Adrenal gland (tissue), 12 donors: ENCODE results near the gene NIM1K. TPM values are rescaled to one million over a fixed set of nuclear protein-coding genes. Genes with fewer than 3 reads are reported as not detected.
A peak's percentile ranks its signal among the peaks of the same experiment; 100 is the strongest.

Experiments
- DNase-seq, 7 donors: peaks; one replicate each; pipeline ENCODE4 v3.0.0-alpha.2; 2019 to 2020
- H3K27ac ChIP-seq, 5 donors: fragments of 200-600 bp; sonication (generic) in 4 of 5; 1 replicate in 3 of 5; 2 replicates in 2 of 5; pipeline versions ENCODE4 v1.5.1 to v1.8.0; 2016 to 2020; ENCODE audit warnings: mild to moderate bottlenecking in 1 of 5
- H3K27me3 ChIP-seq: fragments of 200-600 bp; 2 replicates; pipeline ENCODE4 v1.8.0; 2021
- H3K36me3 ChIP-seq, 2 donors: fragments of 200-600 bp; replicated peaks in 1 of 2; 1 replicate in 1 of 2; 2 replicates in 1 of 2; pipeline versions ENCODE4 v1.5.1 to v1.8.0; 2018 to 2022
- H3K4me1 ChIP-seq, 2 donors: fragments of 200-600 bp; replicated peaks in 1 of 2; 1 replicate in 1 of 2; 2 replicates in 1 of 2; pipeline versions ENCODE4 v1.5.1 to v1.8.0; 2018 to 2021
- H3K4me3 ChIP-seq, 4 donors: fragments of 200-600 bp; sonication (generic) in 3 of 4; one replicate each; pipeline ENCODE4 v1.5.1; 2016 to 2018
- H3K9me3 ChIP-seq, 3 donors: fragments of 200-600 bp; sonication (generic) in 1 of 3; replicated peaks in 1 of 3; 1 replicate in 2 of 3; 2 replicates in 1 of 3; pipeline versions ENCODE4 v1.5.1 to v1.8.0; 2016 to 2021
- CTCF ChIP-seq, 6 experiments: fragments of 450-650 bp in 4 of 6; fragments of 200-600 bp in 2 of 6; sonication (generic) in 1 of 6; IDR thresholded peaks; 1 replicate in 5 of 6; 2 replicates in 1 of 6; pipeline versions ENCODE4 v1.5.1 to v1.8.0; 2016 to 2021; ENCODE audit warnings: antibody characterized with exemption in 6 of 6, mild to moderate bottlenecking in 2 of 6, moderate library complexity in 1 of 6
- POLR2A ChIP-seq, 2 donors: fragments of 450-650 bp; IDR thresholded peaks; one replicate each; pipeline ENCODE4 v1.6.1; 2017; ENCODE audit warnings: antibody characterized with exemption in 2 of 2, mild to moderate bottlenecking in 2 of 2, moderate library complexity in 1 of 2
- WGBS, 4 donors: extraction: QIAGEN DNeasy Blood & Tissue Kit in 2 of 4; methylation state at CpG; one replicate each; pipeline versions ENCODE4 v1.1.5 to v1.1.7; 2013 to 2017; 5-methylcytosine and 5-hydroxymethylcytosine counted together
- intact Hi-C, 2 donors: fragments of 100-400 bp; cut with DNase I; formaldehyde crosslinking; loops; one replicate each; pipeline versions ENCODE4 v1.14.1 to v1.15.0; 2022 to 2023
- polyA plus RNA-seq, 3 donors: library from polyadenylated mRNA; stranded (reverse); fragments of 200-250 nt in 2 of 3; fragments of 350-450 nt in 1 of 3; fragmentation: Illumina TruSeq in 1 of 3; extraction: RNeasy Lipid Tissue Mini Kit (QIAGEN cat#74804) in 1 of 3; gene quantifications; one replicate each; pipeline ENCODE4 v1.2.3, GENCODE V29; 2013 to 2014
- total RNA-seq, 9 donors: library from RNA; depleted of rRNA in 4 of 9; stranded (reverse); fragments of >200 nt in 4 of 9; fragments of 120-200 nt in 1 of 9; fragmentation: NEBNext Ultra II Directional in 1 of 9; extraction: Animal tissue kit (Norgen Biotek cat#: 25700) in 1 of 9; gene quantifications; one replicate each; pipeline versions ENCODE4 v1.1.0 to v1.2.4, GENCODE V29; 2013 to 2023
- donor health status: healthy with polysubstance abuse.
- donor health status: Bipolar disorder and iron deficiency.
- donor health status: DM: yes; HTN: yes; CAD: no.
- donor health status: DM: no; HTN: no; CAD: no.
- donor health status: DM: no; HTN: no; CAD: no.
- donor health status: DM: yes; HTN: yes; CAD: no.

NIM1K gene
- total and polyA plus RNA-seq, 12 donors = 0.18 to 3.9 (median 1.1) TPM

DNA sequence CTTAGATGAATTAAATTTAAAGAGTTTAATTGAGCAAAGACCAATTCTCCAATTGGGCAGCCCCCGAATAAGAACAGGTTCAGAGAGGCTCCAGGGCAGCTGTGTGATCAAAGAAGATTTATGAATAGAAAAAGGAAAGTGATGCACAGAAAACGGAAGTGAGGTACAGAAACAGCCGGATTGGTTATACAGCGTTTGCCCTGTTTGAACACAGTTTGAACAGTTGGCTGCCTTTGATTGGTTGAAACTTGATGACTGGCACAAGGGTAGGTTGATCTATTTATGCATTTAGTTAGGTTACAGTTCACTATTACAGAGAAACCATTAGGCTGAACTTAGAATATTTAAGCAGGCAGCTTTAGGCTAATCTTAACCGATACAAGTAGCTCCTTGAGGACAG is 29.5 kb downstream of the NIM1K start:
- H3K9me3 ChIP-seq = no peaks in the 10 kb centered on the region
- H3K27ac ChIP-seq = no peak overlapping the region
- TF ChIP-seq POLR2A (IDR thresholded peaks at IDR 0.05) (no peak), CTCF (IDR thresholded peaks at IDR 0.05) (no peak)
- H3K36me3 ChIP-seq = no peaks in the 10 kb centered on the region
- no peaks in the 10 kb centered on the region for H3K27me3 ChIP-seq
- no peaks in the 10 kb centered on the region for H3K4me1 ChIP-seq
- no peak overlapping the region for H3K4me3 ChIP-seq
- WGBS, 4 donors = 86 to 93% (median 90%) methylated on average over 5 of the region's 5 CpGs
- no peak for DNase-seq
- intact Hi-C loops = loop anchor here in 1 of 2 donors (10.0 kb wide), 1 partner anchor 163 kb away; no protein-coding TSS in a partner anchor

- Histone ChIP-seq H3K4me1 (no peaks in the 10 kb centered on the region), H3K27me3 (no peaks in the 10 kb centered on the region), H3K36me3 (no peaks in the 10 kb centered on the region), H3K4me3 (no peak overlapping the region), H3K9me3 (no peaks in the 10 kb centered on the region), H3K27ac (no peak overlapping the region)
- intact Hi-C loops = loop anchor here in 1 of 2 donors (10.0 kb wide), 1 partner anchor 159 kb away; no protein-coding TSS in a partner anchor
- WGBS, 4 donors = 79 to 96% (median 83%) methylated on average over 2 of the region's 2 CpGs
- no peak for DNase-seq
- TF ChIP-seq POLR2A (IDR thresholded peaks at IDR 0.05) (no peak), CTCF (IDR thresholded peaks at IDR 0.05) (no peak)
These were observed 33.7 kb downstream of the NIM1K start for GRCh38 chr5:43225649-43226245.

GRCh38 chr5:43227655-43228054 is 35.6 kb downstream of the NIM1K start:
- TF ChIP-seq POLR2A (IDR thresholded peaks at IDR 0.05) (no peak), CTCF (IDR thresholded peaks at IDR 0.05) (peak in 5 of 6 experiments; percentile 45 to 66 (median 57))
- 18 to 40% (median 28%) methylated on average over 1 of the region's 1 CpG for WGBS, 4 donors
- DNase-seq = peak in 2 of 7 donors; percentile 12 to 22
- intact Hi-C loops = loop anchor here in 1 of 2 donors (10.0 kb wide), 1 partner anchor 157 kb away; no protein-coding TSS in a partner anchor
- Histone ChIP-seq H3K4me1 (no peaks in the 10 kb centered on the region), H3K36me3 (no peaks in the 10 kb centered on the region), H3K9me3 (no peaks in the 10 kb centered on the region), H3K27ac (no peak overlapping the region), H3K27me3 (no peaks in the 10 kb centered on the region), H3K4me3 (no peak overlapping the region)

DNA sequence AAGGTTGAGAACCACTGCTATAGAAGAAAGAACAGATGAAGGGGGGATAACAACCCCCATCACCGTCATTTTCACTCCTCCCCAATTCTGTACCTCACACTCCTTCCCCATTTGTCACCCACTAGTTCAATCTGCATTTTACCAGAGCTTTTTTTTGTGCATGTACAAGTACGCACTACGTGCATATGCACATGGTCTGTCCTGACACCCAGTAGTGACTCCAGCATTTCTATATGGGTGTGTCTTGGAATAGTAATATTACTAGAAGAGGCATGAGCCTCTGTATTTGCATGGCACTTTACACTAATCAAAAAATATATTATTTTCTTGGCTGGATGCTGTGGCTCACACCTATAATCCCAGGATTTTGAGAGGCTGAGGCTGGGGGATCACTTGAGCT is 38.7 kb downstream of the NIM1K start:
- 87 to 91% (median 90%) methylated on average over 3 of the region's 3 CpGs for WGBS, 4 donors
- H3K4me1 ChIP-seq = no peaks in the 10 kb centered on the region
- H3K27me3 ChIP-seq = no peaks in the 10 kb centered on the region
- TF ChIP-seq POLR2A (IDR thresholded peaks at IDR 0.05) (no peak), CTCF (IDR thresholded peaks at IDR 0.05) (no peak)
- intact Hi-C loops = loop anchor here in 1 of 2 donors (5.0 kb wide), 1 partner anchor 157 kb away; no protein-coding TSS in a partner anchor
- no peaks in the 10 kb centered on the region for H3K36me3 ChIP-seq
- H3K4me3 ChIP-seq = no peak overlapping the region
- no peak for DNase-seq
- H3K27ac ChIP-seq = no peak overlapping the region
- no peaks in the 10 kb centered on the region for H3K9me3 ChIP-seq
